HG02763 (cell line): Measurements from ENCODE around the gene RBM17.
"Not testable (repeated sequence)": the region's sequence is repeated elsewhere in the genome, so short reads cannot be mapped to it uniquely, and the experiment has no call there.

Experiments
- ATAC-seq: cut with Tn5 transposase; IDR thresholded peaks from one replicate; pipeline ENCODE4 v1.9.1; 2021; ENCODE audit warnings: mild to moderate bottlenecking, moderate library complexity; ENCODE audit not compliant: unreplicated experiment

RBM17 gene

DNA sequence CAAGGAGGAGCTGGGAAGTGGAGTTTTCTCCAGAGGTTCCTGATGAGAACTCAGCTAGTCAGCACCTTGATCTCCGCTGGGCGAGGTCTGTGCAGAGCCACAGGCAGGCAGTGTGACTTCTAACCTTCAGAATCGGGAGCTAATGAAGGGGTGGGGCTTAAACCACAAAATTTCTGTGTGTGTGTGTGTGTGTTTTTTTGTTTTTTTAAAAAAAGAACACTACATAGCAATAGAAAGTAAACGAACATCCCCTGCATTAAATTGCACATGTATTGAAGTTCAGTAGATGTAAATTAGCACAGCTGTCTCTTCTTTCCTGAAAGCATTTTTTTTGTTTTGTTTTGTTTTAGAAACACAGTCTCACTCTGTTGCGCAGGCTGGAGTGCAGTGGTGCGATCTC is 46.2 kb downstream of the RBM17 start:
- ATAC-seq: peak; percentile 37

DNA sequence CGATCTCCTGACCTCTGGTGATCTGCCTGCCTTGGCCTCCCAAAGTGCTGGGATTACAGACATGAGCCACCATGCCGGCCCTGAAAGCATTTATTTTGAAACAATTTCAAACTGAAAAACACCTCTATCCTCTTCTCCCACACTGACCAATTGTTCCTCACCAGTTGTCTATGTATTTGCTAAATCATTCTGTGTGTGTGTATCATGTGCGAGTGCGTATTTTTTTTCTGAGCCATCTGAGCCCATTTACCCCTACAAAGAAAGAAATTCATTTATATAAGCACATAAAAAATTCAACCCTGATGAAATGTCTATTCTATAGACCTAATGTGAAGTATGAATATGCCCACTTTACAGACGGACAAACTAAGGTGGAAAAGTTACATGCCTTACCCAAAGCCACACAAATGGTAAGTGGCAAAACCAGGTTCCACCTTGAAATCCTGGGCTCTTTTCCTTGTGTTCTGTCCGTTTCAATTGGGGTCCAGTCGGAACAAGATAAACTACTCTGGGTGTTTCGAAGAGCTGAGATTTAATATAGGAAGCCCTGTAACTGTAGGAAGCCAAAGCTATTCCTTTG is 46.8 kb downstream of the RBM17 start:
- no peak for ATAC-seq

DNA sequence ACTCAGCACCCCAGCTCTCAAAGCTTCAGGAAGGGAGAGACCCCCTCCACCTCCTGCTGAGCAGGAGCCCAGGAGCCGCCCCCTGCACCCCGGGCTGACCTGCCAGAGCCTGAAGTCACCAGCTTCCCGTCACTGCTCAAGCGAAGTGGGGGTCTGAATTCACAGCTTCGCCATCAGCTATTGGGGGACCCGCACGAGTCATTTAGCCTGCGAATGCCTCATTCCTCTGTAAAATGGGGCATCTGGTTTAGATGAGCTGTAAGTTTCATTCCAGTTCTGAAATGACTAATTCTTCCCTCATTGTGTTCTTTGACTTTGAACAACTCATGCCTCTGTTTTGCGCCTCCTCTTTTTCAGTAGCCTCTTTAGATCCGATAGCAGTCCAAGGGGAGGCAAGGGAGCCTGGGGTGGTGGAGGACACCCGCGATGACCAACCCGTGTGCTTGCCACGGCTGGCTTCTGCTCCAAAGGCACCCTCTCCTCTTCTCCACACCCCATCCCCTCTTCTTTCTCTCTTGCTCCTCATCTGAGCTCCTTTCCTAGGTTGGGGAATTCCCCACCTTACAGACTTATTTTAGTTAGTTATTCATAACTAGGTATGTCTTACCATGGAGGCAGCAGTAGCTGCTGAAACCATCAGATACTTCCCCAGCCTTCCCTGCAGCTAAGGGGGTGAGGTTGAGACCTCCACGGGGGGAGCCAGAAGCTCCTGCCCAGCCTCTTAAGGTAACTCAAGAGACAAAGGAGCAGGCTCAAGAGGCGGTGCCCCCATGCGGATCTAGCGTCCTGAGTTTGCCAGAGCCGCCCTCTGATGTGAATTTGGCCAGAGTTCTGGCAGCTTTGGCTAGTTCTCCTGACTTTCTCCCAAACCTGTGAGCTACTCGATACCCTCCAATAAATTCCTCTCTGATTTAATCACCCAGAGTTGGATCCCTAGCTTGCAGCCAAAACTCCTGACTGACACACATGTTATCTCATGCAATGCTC is 47.7 kb downstream of the RBM17 start:
- peak; percentile 35 for ATAC-seq

DNA sequence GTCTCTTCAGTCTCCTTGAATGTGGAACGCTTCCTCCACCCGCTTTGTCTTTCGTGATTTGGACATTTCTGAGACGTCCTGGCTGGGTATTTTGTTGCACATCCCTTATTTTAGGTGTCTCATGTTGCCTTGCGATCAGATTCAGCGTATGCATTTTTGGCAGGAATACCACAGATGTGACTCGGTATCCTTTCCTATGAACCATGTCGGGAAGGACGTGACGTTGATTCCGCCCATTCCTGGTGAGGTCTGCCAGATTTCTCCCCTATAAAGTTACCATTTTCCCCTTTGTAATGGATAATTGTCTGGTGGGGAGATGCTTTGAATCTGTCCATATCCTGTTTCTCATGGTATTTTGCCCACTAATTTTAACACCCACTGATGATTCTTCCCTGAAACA is 49.6 kb downstream of the RBM17 start:
- no peak for ATAC-seq

DNA sequence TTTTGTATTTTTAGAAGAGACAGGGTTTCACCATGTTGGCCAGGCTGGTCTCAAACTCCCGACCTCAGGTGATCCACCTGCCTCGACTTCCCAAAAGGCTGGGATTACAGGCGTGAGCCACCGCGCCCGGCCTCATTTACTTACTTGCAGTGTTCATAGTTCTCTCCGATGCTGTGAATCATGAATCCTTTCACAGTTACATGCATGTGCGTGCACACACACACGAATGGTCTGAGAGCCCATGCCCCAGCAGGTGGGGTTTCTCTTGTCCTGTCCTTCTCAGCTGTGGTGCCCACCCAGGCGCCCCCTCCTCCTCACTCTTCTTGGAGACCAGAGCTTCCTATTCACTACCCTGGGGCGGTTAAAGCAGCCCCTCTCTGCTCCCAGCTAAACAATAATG is 50.6 kb downstream of the RBM17 start:
- no peak for ATAC-seq

DNA sequence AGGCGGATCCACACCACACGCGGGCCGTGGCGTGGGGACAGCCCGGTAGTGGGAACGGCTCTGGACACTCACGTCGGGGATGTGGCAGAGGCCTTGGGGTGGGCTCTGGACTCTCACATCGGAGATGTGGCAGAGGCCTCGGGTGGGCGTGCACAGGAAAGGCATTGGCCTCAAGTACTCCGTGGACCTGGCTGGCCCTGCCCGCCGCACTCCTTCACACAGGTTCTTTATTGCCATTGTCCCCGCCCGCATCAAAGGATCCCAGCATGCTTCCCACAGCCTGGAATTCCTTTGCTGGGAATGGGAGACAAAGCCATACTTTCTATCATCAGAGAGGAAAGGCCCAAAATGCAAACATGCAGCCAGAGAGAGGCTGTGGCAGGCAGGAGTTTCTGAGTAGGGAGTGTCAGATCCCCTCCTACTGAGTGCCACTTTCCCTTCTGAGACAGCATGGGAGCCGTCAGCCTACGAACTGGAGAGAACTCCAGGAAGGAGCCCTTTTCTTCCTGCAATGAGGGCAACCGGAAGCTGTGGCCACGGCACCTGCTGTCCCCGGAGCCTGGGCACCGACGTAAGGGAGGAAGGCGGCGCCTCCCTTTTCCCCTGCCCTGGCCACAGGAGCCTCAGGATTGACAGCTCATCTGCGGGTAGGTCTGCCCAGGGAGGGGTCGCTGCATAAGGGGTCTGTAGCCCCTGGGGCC is 51.5 kb downstream of the RBM17 start:
- ATAC-seq: no peak

DNA sequence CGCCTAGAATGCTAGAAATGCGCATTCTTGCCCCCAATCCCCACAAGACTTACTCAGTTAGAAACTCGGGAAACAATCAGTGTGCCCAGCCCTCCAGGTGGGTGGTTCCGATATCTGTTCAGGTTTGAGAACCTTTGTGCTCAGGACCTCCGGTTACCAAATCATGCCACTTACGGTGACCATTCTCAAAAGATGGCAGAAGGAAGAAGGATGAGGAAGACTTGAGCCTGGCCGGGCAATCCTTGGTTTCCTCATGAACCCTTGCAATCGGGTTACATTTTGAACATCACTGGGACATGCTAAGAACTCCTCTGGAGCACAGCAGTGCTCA is 52.1 kb downstream of the RBM17 start:
- ATAC-seq: peak; percentile 1

DNA sequence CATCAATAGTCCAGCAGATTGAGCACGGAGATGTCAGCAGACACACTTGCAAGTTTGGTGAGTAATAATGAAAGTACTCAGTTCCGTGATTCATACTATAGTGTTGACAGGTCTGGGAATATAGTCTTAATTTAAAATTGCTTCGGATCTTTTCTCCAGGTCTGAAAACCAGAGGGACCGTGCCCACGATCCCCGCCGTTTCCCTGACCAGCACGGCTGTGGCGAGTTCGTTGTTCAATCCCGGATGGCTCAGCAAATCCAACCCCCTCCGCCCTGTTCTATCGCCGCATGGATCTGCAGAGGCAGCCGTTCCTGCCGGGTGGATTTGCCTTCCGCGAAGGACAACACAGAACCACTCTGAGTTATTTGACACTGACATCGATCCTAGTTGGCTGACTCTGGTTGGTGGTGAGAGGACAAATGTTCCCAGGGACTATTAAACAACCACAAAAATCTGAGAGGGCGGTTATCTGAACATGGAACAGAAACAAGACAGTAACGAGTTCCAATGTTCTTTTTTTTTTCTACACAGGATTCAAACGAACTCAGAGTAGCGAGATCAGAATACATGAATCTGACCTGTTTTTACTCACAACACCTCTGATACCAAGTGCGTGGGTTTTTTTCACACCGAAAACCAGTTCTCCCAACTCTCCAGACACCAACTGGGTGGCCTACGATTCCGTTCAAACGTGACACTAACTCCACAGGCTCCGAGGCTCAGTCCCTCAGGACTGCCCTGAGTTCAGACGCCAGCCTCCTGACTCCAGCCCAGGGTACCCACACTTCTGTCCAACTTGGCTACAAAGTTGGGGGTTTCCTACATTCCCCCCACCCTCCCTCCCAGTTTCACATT is 52.7 kb downstream of the RBM17 start:
- ATAC-seq: peak; percentile 49

DNA sequence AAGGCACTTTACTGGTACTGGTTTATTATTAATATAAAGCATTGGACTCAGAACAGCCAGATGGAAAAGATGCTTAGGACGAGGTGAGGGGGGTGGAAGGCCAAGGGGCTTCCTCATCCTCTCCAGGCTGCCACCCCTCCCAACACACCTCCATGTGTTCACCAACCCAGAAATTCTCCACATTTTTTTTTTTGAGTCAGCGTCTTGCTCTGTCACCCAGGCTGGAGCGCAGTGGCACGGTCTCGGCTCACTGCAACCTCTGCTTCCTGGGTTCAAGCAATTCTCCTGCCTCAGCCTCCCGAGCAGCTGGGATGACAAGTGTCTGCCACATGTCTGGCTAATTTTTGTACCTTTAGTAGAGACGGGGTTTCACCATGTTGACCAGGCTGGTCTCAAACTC is 53.4 kb downstream of the RBM17 start:
- not testable (repeated sequence) for ATAC-seq

DNA sequence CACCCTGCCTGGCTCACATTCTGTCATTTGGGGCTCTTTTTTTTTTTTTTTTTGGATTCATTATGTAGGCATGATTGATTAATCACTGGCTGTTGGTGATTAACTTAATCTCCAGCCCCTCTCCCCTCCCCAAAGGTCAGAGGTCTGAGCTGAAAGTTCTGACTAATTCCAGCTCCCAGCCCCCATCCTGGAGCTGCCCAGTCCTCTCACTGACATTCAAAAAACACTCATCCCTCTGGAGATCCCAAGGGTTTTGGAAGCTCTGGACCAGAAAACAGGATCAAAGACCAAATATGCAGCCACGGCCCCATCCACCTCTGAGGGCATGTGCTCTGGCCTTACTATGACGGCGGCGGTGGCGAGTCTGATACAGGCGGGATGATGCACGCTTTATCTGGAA is 53.8 kb downstream of the RBM17 start:
- no peak for ATAC-seq

DNA sequence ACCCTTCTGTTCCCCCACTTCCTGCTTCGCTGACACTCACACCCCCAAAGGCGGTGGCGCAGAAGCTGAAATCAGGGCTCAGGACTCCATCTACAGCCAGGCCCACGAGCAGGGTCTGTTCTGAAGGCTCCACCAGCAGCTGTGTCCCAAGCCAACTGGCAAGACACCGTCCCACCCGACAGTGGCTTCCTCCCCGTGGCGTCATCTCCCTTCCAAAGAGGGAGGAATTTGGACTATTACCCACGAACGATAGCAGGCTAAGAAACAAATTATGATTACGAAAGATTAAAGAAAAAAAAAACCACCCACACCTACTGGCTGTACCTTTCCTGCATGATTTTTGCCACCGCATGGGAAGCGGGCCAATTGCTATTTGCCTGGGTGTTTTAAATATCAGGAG is 54.3 kb downstream of the RBM17 start:
- no peak for ATAC-seq

DNA sequence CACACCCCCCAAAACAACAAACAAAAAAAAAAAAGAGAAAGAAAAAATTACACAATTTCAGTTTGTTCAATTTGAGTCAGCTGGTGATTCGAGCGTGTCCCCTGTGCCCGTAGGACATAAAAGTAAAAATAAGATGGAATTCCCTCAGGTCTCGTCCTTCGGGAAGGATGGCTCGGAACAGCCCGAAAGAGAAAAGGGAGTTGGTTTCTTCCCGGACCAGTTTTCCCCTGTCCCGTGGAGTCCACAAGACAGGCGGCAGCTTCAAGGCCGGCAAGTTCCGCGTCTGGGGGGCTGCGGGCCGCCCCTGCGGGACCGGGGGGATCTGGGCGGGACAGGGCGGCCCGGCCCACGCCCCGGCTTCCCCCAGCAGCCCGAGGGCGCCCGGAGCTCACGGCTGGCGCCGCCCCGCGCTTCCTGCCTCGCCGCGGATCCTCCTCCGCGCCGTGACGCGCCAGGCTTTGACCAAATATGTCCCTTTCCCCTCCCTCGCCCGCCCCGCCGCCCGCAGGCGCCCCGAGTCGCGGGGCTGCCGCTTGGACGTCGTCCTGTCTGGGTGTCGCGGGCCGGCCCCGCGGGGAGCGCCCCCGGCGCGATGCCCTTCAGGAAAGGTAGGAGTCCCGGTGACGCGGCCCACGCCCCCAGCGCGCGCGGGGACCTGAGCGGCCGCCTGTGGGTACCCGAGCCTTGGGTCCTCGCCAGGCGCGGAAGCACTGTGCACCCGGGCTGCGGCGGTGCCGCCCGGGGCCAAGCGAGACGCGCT is 55.8 kb downstream of the RBM17 start:
- ATAC-seq: peak; percentile 74

DNA sequence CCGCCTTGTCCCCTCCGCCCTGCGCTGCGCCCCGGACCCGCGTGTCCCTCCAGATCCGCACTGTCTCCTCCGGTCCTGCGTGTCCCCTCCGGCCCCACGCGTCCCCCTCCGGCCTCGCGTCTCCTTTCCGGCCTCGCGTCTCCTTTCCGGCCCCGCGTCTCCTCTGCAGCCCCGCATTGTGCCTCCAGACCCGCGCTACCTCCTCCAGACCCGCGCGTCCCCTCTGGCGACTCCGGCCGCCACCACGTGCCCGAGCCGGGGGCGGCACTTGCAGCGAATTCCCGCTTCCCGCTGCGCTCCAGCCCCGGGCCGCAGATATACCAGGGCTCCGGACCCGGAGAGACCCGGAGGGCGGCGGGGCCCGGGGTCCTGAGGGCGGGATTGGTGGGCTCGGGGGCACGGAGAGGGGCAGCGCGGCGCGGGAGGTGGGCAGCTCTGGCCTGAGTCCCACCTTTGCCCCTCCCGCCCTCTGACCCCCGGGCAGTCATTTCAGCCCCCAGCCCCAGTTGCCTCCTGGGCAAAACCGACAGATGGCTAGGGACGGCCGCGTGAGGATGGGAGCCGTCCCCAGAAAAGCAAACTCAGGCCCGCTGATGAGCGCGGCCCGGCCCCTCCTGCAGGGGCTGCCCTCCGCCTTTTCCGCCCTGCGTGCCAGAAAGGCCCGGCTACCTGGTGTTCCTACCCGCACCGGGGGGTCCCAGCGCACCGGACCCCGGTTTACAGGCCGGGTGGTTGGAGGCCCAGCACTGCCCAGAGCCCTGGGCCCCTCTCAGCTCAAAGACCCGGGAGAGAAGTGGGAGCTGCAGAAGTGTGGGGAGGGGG is 56.5 kb downstream of the RBM17 start:
- ATAC-seq: peak; percentile 1

DNA sequence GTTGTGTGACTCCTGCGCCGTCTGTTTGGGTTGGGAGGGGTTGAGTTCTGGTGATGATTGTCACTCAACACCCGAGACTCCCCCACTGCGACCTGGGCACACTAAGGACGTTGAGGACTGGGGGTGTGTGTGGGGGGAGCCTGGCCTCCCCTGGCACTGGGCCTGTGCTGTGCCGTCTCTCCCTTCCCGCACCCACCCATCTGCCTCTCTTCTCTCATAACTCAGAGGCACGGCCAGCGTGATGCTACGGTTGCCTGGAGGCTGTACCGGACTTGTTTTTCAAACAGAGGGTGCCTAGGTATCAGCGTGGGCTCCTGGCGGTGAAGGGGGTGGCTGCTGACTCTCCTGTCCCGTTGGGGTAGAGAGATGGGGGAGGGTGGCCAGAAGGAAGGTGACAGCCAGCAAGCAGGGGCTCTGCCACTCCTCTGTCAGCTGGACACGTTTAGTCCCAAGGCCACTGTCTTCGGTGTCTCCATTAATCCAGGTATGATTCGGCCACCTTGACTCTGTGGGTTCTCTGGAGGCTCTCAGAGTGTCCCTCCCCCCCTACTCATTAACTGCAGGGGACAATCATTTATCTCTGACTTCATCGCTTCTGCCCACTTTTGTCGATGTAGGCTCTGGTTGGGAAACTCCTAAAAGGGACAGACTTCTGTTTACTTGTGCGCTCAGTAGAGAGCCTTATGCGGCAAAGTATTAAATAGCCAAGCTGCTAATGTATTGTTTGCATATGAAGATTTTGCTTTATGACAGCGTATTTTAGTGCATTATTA is 57.4 kb downstream of the RBM17 start:
- ATAC-seq: no peak

DNA sequence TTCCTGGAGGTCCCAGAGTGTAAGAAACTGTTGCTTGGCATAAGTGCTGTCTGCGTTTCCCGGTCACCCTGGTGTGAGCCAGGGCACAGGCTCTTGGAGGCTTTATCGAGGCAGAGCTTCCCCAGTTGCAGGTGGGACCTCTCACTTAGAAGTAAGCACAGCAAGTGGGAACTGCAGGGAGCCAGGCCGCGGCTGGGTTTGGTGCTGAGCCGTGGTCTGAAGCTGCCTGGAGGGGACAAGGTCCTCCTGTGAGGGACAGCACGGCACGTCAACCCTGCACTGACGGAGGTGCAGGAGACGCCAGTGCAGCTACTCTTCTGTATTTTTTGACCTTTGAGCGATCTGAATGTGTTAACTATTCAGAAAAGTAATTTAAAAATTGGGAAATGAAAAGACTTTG is 58.1 kb downstream of the RBM17 start:
- no peak for ATAC-seq

DNA sequence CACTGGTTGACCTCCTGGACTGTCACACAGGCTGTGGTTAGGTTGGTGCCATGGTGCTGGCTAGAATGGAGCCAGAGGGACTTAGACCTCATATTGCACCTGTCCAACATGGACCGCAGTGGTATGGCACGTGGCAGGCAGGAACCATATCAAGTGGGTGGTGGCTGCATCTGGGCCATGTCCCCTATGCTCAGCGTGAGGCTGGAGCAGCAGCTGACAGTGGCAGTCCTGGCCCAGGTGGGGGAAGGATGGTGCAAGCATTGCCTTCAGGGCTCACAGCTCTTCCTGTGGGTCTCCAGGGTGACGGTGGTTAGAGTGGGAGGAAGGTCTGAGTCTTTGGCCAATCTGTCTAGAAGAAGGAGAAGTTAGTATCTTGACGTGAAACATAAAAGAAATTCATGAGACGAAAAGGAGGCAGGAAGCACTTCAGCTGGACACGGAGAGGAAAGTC is 59.4 kb downstream of the RBM17 start:
- no peak for ATAC-seq

DNA sequence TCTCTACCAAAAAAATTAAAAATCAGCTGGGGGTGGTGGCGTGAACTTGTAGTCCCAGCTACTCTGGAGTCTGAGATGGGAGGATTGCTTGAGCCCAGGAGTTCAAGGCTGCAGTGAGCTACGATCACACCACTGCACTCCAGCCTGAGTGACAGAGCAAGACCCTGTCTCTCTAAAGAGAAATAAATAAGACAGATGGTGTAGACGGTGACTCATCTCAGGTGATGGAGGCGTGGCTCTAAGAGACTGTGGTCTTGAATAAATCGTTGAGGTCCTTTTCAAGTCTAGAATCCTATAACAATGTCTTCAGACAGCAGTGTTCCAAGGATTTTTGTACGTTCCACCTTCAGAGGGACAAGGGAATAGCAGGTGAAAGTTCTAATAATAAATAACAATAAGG is 60.1 kb downstream of the RBM17 start:
- no peak for ATAC-seq
